Uterus (tissue), 2 donors: Measurements from ENCODE around the gene GALNT1.

Experiments used
- CTCF ChIP-seq, 4 experiments: fragments of 200-600 bp in 2 of 4; fragments of 450-650 bp in 2 of 4; sonication (generic) in 2 of 4; IDR thresholded peaks; one replicate each; pipeline ENCODE4 v1.5.1; 2016 to 2019; ENCODE audit warnings: antibody characterized with exemption in 4 of 4, mild to moderate bottlenecking in 2 of 4, moderate library complexity in 1 of 4
- POLR2A ChIP-seq, 2 donors: fragments of 450-650 bp; IDR thresholded peaks; one replicate each; pipeline ENCODE4 v1.6.1; 2016; ENCODE audit warnings: antibody characterized with exemption in 2 of 2, mild to moderate bottlenecking in 1 of 2, moderate library complexity in 1 of 2

DNA sequence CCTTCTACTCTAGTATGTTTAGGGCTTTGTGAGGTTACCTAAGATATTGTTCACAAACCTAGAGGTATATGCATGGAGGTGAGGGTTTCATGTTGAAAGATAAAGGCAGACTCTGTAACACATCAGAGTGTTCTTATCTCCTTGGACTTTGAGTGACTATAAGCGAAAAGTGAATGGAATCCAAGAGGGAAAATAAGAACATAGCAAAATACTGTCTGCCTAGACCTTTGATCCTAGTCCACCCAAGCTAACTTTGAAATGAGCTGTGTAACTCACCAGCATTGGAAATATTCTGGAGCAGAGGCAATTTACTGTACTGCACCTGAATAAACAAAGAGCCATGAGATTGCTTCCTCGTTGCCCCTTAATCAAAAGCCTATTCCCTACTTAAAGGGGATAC is 28.2 kb upstream of the GALNT1 start:
- TF ChIP-seq CTCF (IDR thresholded peaks at IDR 0.05) (no peak), POLR2A (IDR thresholded peaks at IDR 0.05) (no peak)
